ENCODE results near the gene VHLL.

VHLL gene

GRCh38 chr1:156249593-156249992, 49.5 kb downstream of the VHLL start:
- no peak for DNase-seq
